ENCODE data around the gene ACSL1. TPM values are rescaled to one million over a fixed set of nuclear protein-coding genes. Genes with fewer than 3 reads are reported as not detected.
A peak's percentile ranks its signal among the peaks of the same experiment; 100 is the strongest.

The ACSL1 gene
- total RNA-seq, 4 donors from 2014 or later = 48.5 to 98.8 (median 55.3) TPM

- ATAC-seq = no peak
- Histone ChIP-seq H3K9me3 (no peaks in the 10 kb centered on the region), H3K4me3 (no peak overlapping the region), H3K4me1 (peaks cover 0 to 44% (median 13%) of the 10 kb centered on the region in 3 donors), H3K36me3 (peaks cover 0 to 25% of the 10 kb centered on the region in 2 donors), H3K27me3 (no peaks in the 10 kb centered on the region), H3K27ac (no peak overlapping the region)
- 72 to 81% methylated on average over 6 to 8 of the region's 8 CpGs for WGBS, 2 donors (ENCODE audit: low coverage in 1 of 2)
- TF ChIP-seq CTCF (IDR thresholded peaks at IDR 0.05) = no peak
- no peak for TF ChIP-seq POLR2A (IDR thresholded peaks at IDR 0.05)
- no peak for TF ChIP-seq EP300 (IDR thresholded peaks at IDR 0.05)
- TF ChIP-seq POLR2AphosphoS5 (IDR thresholded peaks at IDR 0.05) = no peak
These were observed 74.7 kb downstream of the ACSL1 start for GRCh38 chr4:184750926-184751584.

- TF ChIP-seq POLR2AphosphoS5 (IDR thresholded peaks at IDR 0.05) = no peak
- no peak for TF ChIP-seq CTCF (IDR thresholded peaks at IDR 0.05)
- TF ChIP-seq EP300 (IDR thresholded peaks at IDR 0.05) = no peak
- TF ChIP-seq POLR2A (IDR thresholded peaks at IDR 0.05) = no peak
- Histone ChIP-seq H3K4me1 (peaks cover 0 to 38% (median 9%) of the 10 kb centered on the region in 3 donors), H3K27ac (no peak overlapping the region), H3K4me3 (no peak overlapping the region), H3K9me3 (no peaks in the 10 kb centered on the region), H3K36me3 (peaks cover 0 to under 1% of the 10 kb centered on the region in 2 donors), H3K27me3 (no peaks in the 10 kb centered on the region)
- WGBS, 2 donors (ENCODE audit: low coverage in 1 of 2) = 43% methylated on average over 1 of the region's 8 CpGs; no CpG with 5 or more reads in 1 of the 2 donors
- peak; percentile 8 for ATAC-seq
These were observed 77.5 kb downstream of the ACSL1 start for GRCh38 chr4:184748251-184748652.

- 60% methylated on average over 2 of the region's 4 CpGs; no CpG with 5 or more reads in 1 of the 2 donors for WGBS, 2 donors (ENCODE audit: low coverage in 1 of 2)
- no peaks in the 10 kb centered on the region for H3K27me3 ChIP-seq
- H3K4me3 ChIP-seq = no peak overlapping the region
- TF ChIP-seq CTCF (IDR thresholded peaks at IDR 0.05) (no peak), POLR2A (IDR thresholded peaks at IDR 0.05) (no peak)
- H3K4me1 ChIP-seq = peaks cover 0 to 38% (median 9%) of the 10 kb centered on the region in 3 donors
- no peak for ATAC-seq
- H3K36me3 ChIP-seq = no peaks in the 10 kb centered on the region
- H3K27ac ChIP-seq = peak overlapping the region; percentile 73 to 86 (median 82)
- no peaks in the 10 kb centered on the region for H3K9me3 ChIP-seq
These were observed 78.5 kb downstream of the ACSL1 start for GRCh38 chr4:184747034-184747830.

- TF ChIP-seq POLR2AphosphoS5 (IDR thresholded peaks at IDR 0.05) (peak; percentile 76), EP300 (IDR thresholded peaks at IDR 0.05) (no peak), CTCF (IDR thresholded peaks at IDR 0.05) (peak; percentile 84 to 87 (median 85)), POLR2A (IDR thresholded peaks at IDR 0.05) (no peak)
- Histone ChIP-seq H3K27me3 (no peaks in the 10 kb centered on the region), H3K4me3 (peak overlapping the region in 1 of 2 donors; percentile 5), H3K27ac (peak overlapping the region; percentile 73 to 86 (median 82)), H3K9me3 (peaks cover 0 to under 1% (median 0%) of the 10 kb centered on the region in 3 donors), H3K4me1 (peaks cover 0 to 38% (median 9%) of the 10 kb centered on the region in 3 donors), H3K36me3 (no peaks in the 10 kb centered on the region)
- 3 to 4% methylated on average over 10 of the region's 10 CpGs for WGBS, 2 donors (ENCODE audit: low coverage in 1 of 2)
- peak; percentile 95 for ATAC-seq
These were observed 79.7 kb downstream of the ACSL1 start for GRCh38 chr4:184745831-184746795.
